ENCODE measurements around the gene SFXN4. TPM values are rescaled to one million over a fixed set of nuclear protein-coding genes. Genes with fewer than 3 reads are reported as not detected.

Gene SFXN4
- total and polyA plus RNA-seq, 9 of the 15 experiments (the other 6 are each of a cell fraction or from before 2014, with no cell fraction given): 40.1 to 97.8 (median 54.5) TPM

DNA sequence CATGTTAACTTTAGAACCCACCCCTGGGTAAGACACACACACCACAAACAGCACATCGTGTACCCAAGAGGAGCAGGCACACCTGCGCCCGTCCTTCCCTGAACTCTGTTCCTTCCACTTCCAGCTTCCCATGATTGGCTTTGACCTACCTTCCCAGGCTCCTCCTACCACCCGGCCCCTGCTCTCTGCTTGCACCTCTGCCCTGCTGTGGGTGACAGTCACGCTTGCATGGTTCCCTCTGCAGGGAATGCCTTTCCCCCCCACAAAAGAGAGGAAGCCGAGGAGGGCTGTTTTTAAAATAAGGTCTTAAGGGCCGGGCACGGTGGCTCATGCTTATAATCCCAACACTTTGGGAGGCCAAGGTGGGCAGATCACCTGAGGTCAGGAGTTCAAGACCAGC lies 16.4 kb downstream of the SFXN4 start:
- WGBS (ENCODE audit: insufficient coverage, low coverage, missing lambda C conversion rate): 100% methylated on average over 2 of the region's 8 CpGs
- no peaks in the 10 kb centered on the region for H4K20me1 ChIP-seq (replicated peaks; ENCODE audit: control insufficient read depth, insufficient read depth, low read length)
- peaks cover 65% of the 10 kb centered on the region; the same call in 2 of the 3 replicates for H3K36me3 ChIP-seq (ENCODE audit: control insufficient read depth, insufficient read depth, low read length)
- no peak overlapping the region for H3K4me2 ChIP-seq (ENCODE audit: insufficient read depth, low read length)
- ATAC-seq (no peak), DNase-seq (ENCODE audit: extremely low read depth in 1 of 4, low spot score in 3 of 4) (no peak), FAIRE-seq (no peak)
- no TSS peak for BruUV-seq (replicated peaks)
- H3K4me3 ChIP-seq: no peak overlapping the region
- H3K9me1 ChIP-seq (ENCODE audit: control insufficient read depth, insufficient read depth, low read length): no peaks in the 10 kb centered on the region
- in situ Hi-C loops (cut with MboI): no loop called here
- no peaks in the 10 kb centered on the region for H3K79me2 ChIP-seq (ENCODE audit: control insufficient read depth, insufficient read depth, low read length)
- H2AFZ ChIP-seq (ENCODE audit: low read depth, low read length): no peak overlapping the region
- ChIA-PET POLR2A (interaction anchor here (1.0 kb wide), 1 partner anchor 10 kb away, joined by 5 read pairs; no protein-coding TSS in a partner anchor), CTCF (ENCODE audit: low intra/inter-chr PET ratio) (no interaction called here)
- no peak for TF ChIP-seq HBP1 (CRISPR knock-in tag; IDR thresholded peaks at IDR 0.05)
- no peak for TF ChIP-seq FIP1L1 (IDR thresholded peaks at IDR 0.05; ENCODE audit: low read depth, low read length, poor library complexity, severe bottlenecking)
- no peak for TF ChIP-seq RUNX1 (IDR thresholded peaks at IDR 0.05; ENCODE audit: low read depth)
- TF ChIP-seq NRF1 (conservative IDR thresholded peaks at IDR 0.05 in 1 of 2, IDR thresholded peaks at IDR 0.05 in 1 of 2): no peak
- H3K4me1 ChIP-seq (replicated peaks in 1 of 2; ENCODE audit: control insufficient read depth in 2 of 2, insufficient read depth in 2 of 2, low read length in 2 of 2): no peaks in the 10 kb centered on the region
- no peaks in the 10 kb centered on the region for H3K27me3 ChIP-seq (ENCODE audit: control insufficient read depth in 2 of 2, insufficient read depth in 2 of 2, low read length in 2 of 2)
- no peak overlapping the region for H3K27ac ChIP-seq (ENCODE audit: extremely low read depth, low read depth, low read length)
- intact Hi-C loops (cut with micrococcal nuclease): no loop called here
- H3K9ac ChIP-seq (ENCODE audit: insufficient read depth in 1 of 2, low read depth in 2 of 2, low read length in 2 of 2): no peak overlapping the region
- H3K9me3 ChIP-seq (replicated peaks; ENCODE audit: control insufficient read depth, insufficient read depth, low read depth, low read length): no peaks in the 10 kb centered on the region

DNA sequence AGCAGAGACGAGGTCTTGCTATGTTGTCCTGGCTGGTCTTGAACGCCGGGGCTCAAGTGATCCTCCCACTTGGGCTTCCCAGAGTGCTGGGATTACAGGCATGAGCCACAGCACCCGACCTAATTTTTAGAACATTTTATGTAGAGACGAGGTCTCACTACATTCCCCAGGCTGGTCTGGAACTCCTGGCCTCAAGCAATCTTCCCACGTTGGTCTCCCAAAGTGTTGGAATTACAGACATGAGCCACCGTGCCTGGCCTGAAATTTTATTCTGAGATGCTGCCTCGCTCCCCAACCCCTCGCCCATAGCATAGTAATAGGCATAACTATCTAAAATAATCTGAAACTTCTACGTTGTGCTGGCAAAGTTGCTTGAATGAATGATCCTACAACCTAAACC lies 21.9 kb downstream of the SFXN4 start:
- ChIA-PET CTCF (ENCODE audit: low intra/inter-chr PET ratio) (no interaction called here), POLR2A (no interaction called here)
- intact Hi-C loops (cut with micrococcal nuclease): no loop called here
- in situ Hi-C loops (cut with MboI): no loop called here
- Histone ChIP-seq H3K9ac (ENCODE audit: insufficient read depth in 1 of 2, low read depth in 2 of 2, low read length in 2 of 2) (no peak overlapping the region), H3K9me3 (replicated peaks; ENCODE audit: control insufficient read depth, insufficient read depth, low read depth, low read length) (no peaks in the 10 kb centered on the region), H3K27me3 (ENCODE audit: control insufficient read depth in 2 of 2, insufficient read depth in 2 of 2, low read length in 2 of 2) (no peaks in the 10 kb centered on the region), H3K4me1 (replicated peaks in 1 of 2; ENCODE audit: control insufficient read depth in 2 of 2, insufficient read depth in 2 of 2, low read length in 2 of 2) (no peaks in the 10 kb centered on the region), H3K27ac (ENCODE audit: extremely low read depth, low read depth, low read length) (no peak overlapping the region), H4K20me1 (replicated peaks; ENCODE audit: control insufficient read depth, insufficient read depth, low read length) (no peaks in the 10 kb centered on the region), H3K4me2 (ENCODE audit: insufficient read depth, low read length) (no peak overlapping the region), H3K79me2 (ENCODE audit: control insufficient read depth, insufficient read depth, low read length) (no peaks in the 10 kb centered on the region), H3K9me1 (ENCODE audit: control insufficient read depth, insufficient read depth, low read length) (no peaks in the 10 kb centered on the region), H2AFZ (ENCODE audit: low read depth, low read length) (no peak overlapping the region), H3K4me3 (no peak overlapping the region), H3K36me3 (ENCODE audit: control insufficient read depth, insufficient read depth, low read length) (peaks cover 63% of the 10 kb centered on the region; the same call in 2 of the 3 replicates)
- FAIRE-seq (no peak), DNase-seq (ENCODE audit: extremely low read depth in 1 of 4, low spot score in 3 of 4) (no peak), ATAC-seq (no peak)
- no TSS peak for BruUV-seq (replicated peaks)
- WGBS (ENCODE audit: insufficient coverage, low coverage, missing lambda C conversion rate): 93% methylated on average over 9 of the region's 10 CpGs
- TF ChIP-seq EP400 (IDR thresholded peaks at IDR 0.05) (no peak), ETS2 (tag; IDR thresholded peaks at IDR 0.05; ENCODE audit: borderline replicate concordance, poor library complexity, severe bottlenecking) (no peak), SAP30 (IDR thresholded peaks at IDR 0.05; ENCODE audit: borderline replicate concordance, insufficient read depth, low read depth, low read length, poor library complexity, severe bottlenecking) (no peak), ZC3H11A (IDR thresholded peaks at IDR 0.05; ENCODE audit: low read depth, low read length) (no peak)
- TF ChIP-seq, protein P1, sequence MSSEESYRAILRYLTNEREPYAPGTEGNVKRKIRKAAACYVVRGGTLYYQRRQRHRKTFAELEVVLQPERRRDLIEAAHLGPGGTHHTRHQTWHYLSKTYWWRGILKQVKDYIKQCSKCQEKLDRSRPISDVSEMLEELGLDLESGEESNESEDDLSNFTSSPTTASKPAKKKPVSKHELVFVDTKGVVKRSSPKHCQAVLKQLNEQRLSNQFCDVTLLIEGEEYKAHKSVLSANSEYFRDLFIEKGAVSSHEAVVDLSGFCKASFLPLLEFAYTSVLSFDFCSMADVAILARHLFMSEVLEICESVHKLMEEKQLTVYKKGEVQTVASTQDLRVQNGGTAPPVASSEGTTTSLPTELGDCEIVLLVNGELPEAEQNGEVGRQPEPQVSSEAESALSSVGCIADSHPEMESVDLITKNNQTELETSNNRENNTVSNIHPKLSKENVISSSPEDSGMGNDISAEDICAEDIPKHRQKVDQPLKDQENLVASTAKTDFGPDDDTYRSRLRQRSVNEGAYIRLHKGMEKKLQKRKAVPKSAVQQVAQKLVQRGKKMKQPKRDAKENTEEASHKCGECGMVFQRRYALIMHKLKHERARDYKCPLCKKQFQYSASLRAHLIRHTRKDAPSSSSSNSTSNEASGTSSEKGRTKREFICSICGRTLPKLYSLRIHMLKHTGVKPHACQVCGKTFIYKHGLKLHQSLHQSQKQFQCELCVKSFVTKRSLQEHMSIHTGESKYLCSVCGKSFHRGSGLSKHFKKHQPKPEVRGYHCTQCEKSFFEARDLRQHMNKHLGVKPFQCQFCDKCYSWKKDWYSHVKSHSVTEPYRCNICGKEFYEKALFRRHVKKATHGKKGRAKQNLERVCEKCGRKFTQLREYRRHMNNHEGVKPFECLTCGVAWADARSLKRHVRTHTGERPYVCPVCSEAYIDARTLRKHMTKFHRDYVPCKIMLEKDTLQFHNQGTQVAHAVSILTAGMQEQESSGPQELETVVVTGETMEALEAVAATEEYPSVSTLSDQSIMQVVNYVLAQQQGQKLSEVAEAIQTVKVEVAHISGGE (CRISPR knock-in tag; IDR thresholded peaks at IDR 0.05): no peak
